ENCODE data around the gene TBXAS1.

DNA sequence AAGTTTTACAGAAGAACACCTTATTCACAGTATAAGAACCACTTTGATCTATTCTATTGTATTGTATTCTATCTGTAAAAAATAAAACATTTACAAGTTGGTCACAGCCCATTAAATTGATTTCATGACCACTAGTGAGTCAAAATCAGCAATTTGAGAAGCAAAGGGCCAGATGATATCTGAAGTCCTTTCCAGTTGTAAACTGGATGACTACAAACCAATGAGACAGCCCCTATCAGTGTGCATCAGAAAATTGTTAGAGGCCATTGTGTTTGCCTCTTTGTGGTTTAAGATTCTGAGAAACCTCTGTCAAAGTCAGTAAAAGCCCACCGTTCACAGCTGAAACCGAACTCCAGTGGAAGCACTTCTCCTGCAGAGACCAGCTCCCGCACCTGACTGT lies 54.8 kb downstream of the TBXAS1 start:
- TF ChIP-seq EZH2phosphoT487 (IDR thresholded peaks at IDR 0.05; ENCODE audit: borderline replicate concordance, low read depth, low read length) (no peak), CTCF (conservative IDR thresholded peaks at IDR 0.05; ENCODE audit: low read length) (no peak)
